Left ventricle myocardium inferior (tissue), 1 donor: ENCODE results near the gene LENEP. TPM values are rescaled to one million over a fixed set of nuclear protein-coding genes. Genes with fewer than 3 reads are reported as not detected.

Experiments used
- DNase-seq: peaks from one replicate; pipeline ENCODE4 v3.0.0-alpha.2; 2020
- H3K27ac ChIP-seq: fragments of 200-600 bp; replicated peaks from 2 replicates; pipeline ENCODE4 v1.8.0; 2021
- H3K27me3 ChIP-seq: fragments of 200-600 bp; 2 replicates; pipeline ENCODE4 v1.8.0; 2021; ENCODE audit warnings: low read depth
- H3K36me3 ChIP-seq: fragments of 200-600 bp; 2 replicates; pipeline ENCODE4 v1.8.0; 2021
- H3K4me1 ChIP-seq: fragments of 200-600 bp; 2 replicates; pipeline ENCODE4 v1.8.0; 2021
- H3K4me3 ChIP-seq: fragments of 200-600 bp; 2 replicates; pipeline ENCODE4 v1.8.0; 2021; ENCODE audit warnings: mild to moderate bottlenecking, moderate library complexity
- H3K9me3 ChIP-seq: fragments of 200-600 bp; replicated peaks from 2 replicates; pipeline ENCODE4 v1.8.0; 2021
- CTCF ChIP-seq: fragments of 200-600 bp; IDR thresholded peaks from 2 replicates; pipeline ENCODE4 v1.8.0; 2021; ENCODE audit warnings: antibody characterized with exemption, mild to moderate bottlenecking, borderline replicate concordance
- intact Hi-C: fragments of 100-400 bp; cut with micrococcal nuclease; formaldehyde crosslinking; loops from one replicate; pipeline ENCODE4 v1.11.0; 2022
- total RNA-seq: library from RNA; stranded (reverse); fragmentation: NEBNext Ultra II Directional; extraction: Animal tissue kit (Norgen Biotek cat#: 25700); gene quantifications from one replicate; pipeline ENCODE4 v1.2.1, GENCODE V29; 2021
- donor health status: DM: no; HTN: yes; CAD: no; lungs with severe emphysema.

The LENEP gene
- total RNA-seq, 1 donor from 2014 or later, result not detected

- DNase-seq, result no peak
- H3K27ac ChIP-seq, result peak overlapping the region; percentile 95
- intact Hi-C loops, result no loop called here
- TF ChIP-seq CTCF, result no peak
- peaks cover 9% of the 10 kb centered on the region for H3K36me3 ChIP-seq
- H3K9me3 ChIP-seq, result no peaks in the 10 kb centered on the region
- peaks cover 92% of the 10 kb centered on the region for H3K4me1 ChIP-seq
- peak overlapping the region; percentile 45 for H3K4me3 ChIP-seq
- H3K27me3 ChIP-seq, result no peaks in the 10 kb centered on the region
Measured at GRCh38 chr1:155009742-155010141, 16.4 kb downstream of the LENEP start.

GRCh38 chr1:155010211-155010918 lies 17.0 kb downstream of the LENEP start:
- Histone ChIP-seq H3K4me3 (peak overlapping the region; percentile 45), H3K36me3 (peaks cover 15% of the 10 kb centered on the region), H3K4me1 (peaks cover 85% of the 10 kb centered on the region), H3K27ac (peak overlapping the region; percentile 95), H3K27me3 (no peaks in the 10 kb centered on the region), H3K9me3 (no peaks in the 10 kb centered on the region)
- intact Hi-C loops, result no loop called here
- no peak for DNase-seq
- no peak for TF ChIP-seq CTCF

- intact Hi-C loops, result no loop called here
- DNase-seq, result no peak
- Histone ChIP-seq H3K27me3 (no peaks in the 10 kb centered on the region), H3K4me1 (peaks cover 79% of the 10 kb centered on the region), H3K27ac (peak overlapping the region; percentile 95), H3K9me3 (no peaks in the 10 kb centered on the region), H3K4me3 (no peak overlapping the region), H3K36me3 (peaks cover 21% of the 10 kb centered on the region)
- TF ChIP-seq CTCF, result no peak
Measured at GRCh38 chr1:155011004-155011416, 17.6 kb downstream of the LENEP start.

- Histone ChIP-seq H3K4me1 (peaks cover 74% of the 10 kb centered on the region), H3K4me3 (no peak overlapping the region), H3K36me3 (peaks cover 27% of the 10 kb centered on the region), H3K27me3 (no peaks in the 10 kb centered on the region), H3K27ac (peak overlapping the region; percentile 95), H3K9me3 (no peaks in the 10 kb centered on the region)
- intact Hi-C loops, result no loop called here
- TF ChIP-seq CTCF, result no peak
- no peak for DNase-seq
Measured at GRCh38 chr1:155011437-155012025, 18.1 kb downstream of the LENEP start.

GRCh38 chr1:155012026-155012546 lies 18.7 kb downstream of the LENEP start:
- Histone ChIP-seq H3K27ac (peak overlapping the region; percentile 95), H3K27me3 (no peaks in the 10 kb centered on the region), H3K4me1 (peaks cover 74% of the 10 kb centered on the region), H3K9me3 (no peaks in the 10 kb centered on the region), H3K4me3 (peak overlapping the region; percentile 14), H3K36me3 (peaks cover 30% of the 10 kb centered on the region)
- DNase-seq, result peak; percentile 69
- intact Hi-C loops, result no loop called here
- TF ChIP-seq CTCF, result no peak
